Measurements from ENCODE around the gene CLASRP.
"Not testable (repeated sequence)": the region's sequence is repeated elsewhere in the genome, so short reads cannot be mapped to it uniquely, and the experiment has no call there.

The CLASRP gene, protein sequence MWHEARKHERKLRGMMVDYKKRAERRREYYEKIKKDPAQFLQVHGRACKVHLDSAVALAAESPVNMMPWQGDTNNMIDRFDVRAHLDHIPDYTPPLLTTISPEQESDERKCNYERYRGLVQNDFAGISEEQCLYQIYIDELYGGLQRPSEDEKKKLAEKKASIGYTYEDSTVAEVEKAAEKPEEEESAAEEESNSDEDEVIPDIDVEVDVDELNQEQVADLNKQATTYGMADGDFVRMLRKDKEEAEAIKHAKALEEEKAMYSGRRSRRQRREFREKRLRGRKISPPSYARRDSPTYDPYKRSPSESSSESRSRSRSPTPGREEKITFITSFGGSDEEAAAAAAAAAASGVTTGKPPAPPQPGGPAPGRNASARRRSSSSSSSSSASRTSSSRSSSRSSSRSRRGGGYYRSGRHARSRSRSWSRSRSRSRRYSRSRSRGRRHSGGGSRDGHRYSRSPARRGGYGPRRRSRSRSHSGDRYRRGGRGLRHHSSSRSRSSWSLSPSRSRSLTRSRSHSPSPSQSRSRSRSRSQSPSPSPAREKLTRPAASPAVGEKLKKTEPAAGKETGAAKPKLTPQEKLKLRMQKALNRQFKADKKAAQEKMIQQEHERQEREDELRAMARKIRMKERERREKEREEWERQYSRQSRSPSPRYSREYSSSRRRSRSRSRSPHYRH

DNA sequence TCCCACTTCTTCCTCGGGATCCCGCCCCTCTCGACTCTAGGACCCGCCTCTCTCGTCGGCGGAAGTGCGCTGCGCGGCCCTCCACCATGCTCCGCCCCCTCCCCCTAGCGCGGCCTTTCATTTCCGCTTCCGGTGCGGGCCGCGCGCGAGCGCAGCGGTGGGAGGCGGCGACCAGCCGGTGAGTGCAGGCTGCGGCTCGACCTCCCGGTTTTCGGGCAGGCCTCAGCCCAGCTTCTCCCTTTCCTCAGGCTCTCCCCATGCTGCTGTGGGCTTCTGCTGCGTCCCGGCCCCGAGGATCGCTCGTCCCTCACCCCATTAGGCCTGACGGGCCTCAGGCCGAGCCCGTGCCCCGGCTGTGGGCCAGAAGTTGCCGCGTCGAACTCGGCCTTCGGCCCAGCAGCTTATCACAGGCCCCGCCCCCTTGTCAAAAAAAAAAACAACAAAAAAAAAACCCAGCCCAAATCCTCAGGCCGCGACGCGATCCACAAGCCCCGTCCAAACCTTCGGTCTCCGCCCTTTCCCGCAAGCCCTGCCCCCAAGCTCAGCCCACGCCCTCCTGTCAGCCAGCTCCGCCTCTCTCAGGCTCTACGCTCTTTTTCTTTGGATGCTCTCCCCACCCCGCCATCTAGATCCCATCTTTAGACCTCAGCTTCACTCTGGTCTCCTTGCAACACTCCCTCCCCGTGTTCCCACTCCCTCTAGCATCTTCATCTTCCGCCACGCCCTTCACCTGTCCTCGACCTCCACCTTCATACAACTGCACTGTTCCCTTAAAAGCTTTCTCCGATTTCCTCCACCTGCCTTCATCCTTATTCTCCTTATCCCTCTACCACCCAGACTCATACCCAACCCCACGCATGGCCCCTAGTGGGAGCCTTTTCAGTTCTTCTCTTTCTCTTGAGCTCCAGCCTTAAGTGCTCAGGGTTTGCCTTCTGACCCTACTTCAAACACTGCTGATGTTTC, at the start of gene CLASRP:
Gene CLASRP, plus strand, starts transcription at position 115 of the 963 bp plus-strand sequence. CDS start 1,168 bp downstream, outside the sequence.
- in situ Hi-C loops (cut with MboI; ENCODE audit: low sequenced_read_pairs), result no loop called here

DNA sequence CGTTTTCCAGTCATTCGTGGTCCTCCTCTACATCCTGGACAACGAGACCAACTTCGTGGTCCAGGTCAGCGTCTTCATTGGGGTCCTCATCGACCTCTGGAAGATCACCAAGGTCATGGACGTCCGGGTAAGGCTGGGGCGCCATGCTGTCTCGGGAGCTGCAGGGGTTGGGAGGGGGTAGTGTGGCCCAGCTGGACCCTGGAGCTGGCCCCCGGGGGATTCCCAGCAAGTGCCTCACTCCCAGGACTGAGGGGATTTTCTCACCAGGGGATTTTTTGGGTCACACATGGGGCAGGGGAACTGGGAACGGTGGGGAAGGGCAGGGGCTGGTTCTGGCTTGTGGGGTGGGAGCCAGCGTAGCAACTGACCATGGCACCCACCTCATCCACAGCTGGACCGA, 48.4 kb upstream of the CLASRP start:
- in situ Hi-C loops (cut with MboI; ENCODE audit: low sequenced_read_pairs), result no loop called here

DNA sequence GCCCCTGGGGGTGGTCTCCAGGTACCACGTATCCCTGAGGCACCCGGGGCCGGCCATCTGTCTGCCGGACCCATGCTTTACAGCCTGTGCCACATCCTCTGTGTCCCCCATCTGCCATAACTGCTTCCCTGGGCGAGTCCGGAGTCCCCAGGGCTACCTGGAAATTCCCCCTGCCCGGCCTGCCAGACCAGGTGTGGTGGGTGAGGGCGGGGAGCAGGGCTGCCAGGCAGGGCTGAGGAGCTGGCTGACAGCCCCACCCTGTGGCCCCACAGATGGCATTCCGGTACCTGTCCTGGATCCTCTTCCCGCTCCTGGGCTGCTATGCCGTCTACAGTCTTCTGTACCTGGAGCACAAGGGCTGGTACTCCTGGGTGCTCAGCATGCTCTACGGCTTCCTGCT, 47.9 kb upstream of the CLASRP start:
- in situ Hi-C loops (cut with MboI; ENCODE audit: low sequenced_read_pairs), result no loop called here

DNA sequence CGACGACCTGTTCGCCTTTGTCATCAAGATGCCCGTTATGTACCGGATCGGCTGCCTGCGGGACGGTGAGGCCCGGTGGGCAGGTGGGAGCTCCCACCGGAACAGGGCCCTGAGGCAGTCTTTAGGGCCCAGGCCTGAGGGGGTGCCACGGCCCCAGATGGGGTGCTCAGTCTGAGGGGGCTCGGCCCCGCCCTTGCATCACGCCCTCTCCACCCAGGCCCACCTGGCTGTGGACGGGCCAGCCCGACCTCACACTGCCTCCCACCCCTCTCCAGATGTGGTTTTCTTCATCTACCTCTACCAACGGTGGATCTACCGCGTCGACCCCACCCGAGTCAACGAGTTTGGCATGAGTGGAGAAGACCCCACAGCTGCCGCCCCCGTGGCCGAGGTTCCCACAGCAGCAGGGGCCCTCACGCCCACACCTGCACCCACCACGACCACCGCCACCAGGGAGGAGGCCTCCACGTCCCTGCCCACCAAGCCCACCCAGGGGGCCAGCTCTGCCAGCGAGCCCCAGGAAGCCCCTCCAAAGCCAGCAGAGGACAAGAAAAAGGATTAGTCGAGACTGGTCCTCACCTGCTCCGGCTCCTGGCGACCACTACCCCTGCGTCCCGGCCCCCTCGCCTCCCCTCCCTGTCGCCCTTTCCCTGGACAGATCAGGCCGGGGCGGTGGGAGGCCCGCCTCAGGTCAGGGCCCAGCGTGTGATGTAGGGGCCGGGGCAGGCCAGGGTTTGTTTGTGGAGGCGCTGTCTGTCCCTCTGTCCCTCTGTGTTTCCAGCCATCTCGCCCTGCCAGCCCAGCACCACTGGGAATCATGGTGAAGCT, 46.3 kb upstream of the CLASRP start:
- in situ Hi-C loops (cut with MboI; ENCODE audit: low sequenced_read_pairs), result no loop called here

DNA sequence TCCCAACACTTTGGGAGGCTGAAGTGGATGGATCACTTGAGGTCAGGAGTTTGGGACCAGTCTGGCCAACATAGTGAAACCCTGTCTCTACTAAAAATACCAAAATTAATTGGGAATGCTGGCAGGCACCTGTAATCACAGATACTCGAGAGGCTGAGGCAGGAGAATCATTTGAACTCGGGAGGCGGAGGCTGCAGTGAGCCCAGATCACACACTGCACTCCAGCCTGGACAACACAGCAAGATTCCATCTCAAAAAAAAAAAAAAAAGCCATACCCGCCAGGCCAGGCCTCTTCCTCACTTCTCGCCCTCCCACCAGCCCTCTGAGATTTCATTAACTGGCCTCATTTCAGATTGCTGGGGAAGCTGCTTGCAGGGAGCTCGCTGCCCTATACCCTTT, 45.3 kb upstream of the CLASRP start:
- in situ Hi-C loops (cut with MboI; ENCODE audit: low sequenced_read_pairs), result no loop called here

DNA sequence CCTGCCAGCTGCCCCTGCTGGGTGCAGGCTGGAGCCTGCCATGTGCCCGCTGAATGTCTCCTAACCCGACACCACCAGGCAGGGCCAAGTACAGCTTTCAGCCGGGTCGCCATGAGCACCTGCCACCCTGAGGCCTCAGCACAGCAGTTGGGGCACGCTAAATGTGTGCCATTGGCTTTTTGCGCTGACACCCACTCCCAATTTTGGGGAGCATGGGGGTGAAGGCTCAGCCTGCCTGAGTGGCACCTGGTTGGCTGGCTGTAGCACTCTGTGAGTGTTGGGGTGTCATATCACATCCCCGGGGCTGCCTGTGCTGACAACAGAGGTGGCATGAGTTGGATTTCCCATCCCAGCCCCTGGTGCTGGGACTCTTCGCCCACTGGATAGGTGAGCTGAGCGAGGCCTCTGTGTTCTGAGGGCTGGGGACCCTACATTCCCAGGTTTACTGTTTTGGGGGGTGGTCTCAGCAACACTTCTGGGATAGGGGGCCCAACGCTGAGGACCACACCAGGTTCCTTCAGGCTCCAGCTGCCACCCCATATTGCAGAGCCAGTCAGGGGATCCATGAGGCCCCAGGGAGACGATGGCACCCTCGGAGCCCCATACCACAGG, 44.8 kb upstream of the CLASRP start:
- in situ Hi-C loops (cut with MboI; ENCODE audit: low sequenced_read_pairs), result no loop called here

DNA sequence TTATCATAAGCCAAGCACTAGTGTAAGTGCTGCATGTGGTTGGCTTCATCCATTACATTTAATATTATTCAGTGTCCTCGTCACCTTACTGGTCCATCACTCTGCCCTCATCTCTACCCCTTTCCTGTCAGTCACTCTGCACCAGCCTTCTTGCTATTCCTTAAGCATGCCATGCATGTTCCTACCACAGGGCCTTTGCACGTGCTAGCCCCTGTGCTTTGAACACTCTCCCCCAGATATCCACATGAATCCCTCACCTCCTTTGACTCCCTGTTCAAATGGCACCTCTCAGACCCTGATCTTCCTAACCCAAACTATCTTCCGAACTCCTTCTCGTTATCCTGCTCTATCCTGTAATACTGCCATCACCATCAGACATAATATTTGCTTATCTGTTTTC, 40.8 kb upstream of the CLASRP start:
- in situ Hi-C loops (cut with MboI; ENCODE audit: low sequenced_read_pairs), result no loop called here

DNA sequence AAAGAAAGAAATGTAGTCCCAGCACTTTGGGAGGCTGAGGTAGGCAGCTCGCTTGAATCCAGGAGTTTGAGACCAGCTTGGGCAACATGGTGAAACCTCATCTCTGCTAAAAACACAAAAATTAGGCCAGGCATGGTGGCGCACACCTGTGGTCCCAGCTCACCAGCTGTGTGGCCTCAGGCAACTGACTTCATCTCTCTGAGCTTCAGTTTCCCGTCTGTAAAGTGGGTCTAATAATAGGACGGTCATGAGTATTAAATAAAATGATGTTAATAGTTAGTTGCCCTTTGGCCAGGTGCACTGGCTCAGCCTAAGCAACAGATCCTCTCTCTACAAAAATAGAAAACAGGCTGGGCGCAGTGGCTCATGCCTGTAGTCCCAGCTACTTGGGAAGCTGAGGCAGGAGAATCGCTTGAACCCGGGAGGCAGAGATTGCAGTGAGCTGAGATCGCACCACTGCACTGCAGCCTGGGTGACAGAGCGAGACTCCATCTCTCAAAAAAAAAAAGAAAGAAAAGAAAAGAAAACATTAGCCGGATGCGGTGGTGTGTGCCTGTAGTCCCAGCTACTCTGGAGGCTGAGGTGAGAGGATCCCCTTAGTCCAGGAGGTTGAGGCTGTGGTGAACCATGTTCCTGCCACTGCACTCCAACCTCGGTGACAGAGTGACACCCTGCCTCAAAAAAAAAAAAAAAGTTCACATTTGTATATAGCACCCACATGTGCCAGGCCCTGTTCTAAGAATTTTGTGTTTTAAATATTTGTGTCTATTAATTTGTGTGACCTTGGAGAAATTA, 39.5 kb upstream of the CLASRP start:
- in situ Hi-C loops (cut with MboI; ENCODE audit: low sequenced_read_pairs), result not testable (repeated sequence)

DNA sequence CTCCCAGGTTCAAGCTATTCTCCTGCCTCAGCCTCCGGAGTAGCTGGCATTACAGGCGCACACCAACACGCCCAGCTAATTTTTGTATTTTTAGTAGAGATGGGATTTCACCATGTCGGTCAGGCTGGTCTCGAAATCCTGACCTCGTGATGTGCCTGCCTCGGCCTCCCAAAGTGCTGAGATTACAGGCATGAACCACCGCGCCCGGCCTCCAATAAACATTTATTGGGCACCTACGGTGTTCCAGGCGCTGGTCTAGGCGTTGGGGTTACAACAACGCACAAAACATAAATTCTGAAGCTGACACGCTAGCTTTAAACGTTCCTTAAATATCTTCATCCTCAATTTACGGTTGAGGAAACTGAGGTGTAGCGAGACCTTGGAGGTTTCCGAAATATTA, 38.2 kb upstream of the CLASRP start:
- in situ Hi-C loops (cut with MboI; ENCODE audit: low sequenced_read_pairs), result not testable (repeated sequence)

DNA sequence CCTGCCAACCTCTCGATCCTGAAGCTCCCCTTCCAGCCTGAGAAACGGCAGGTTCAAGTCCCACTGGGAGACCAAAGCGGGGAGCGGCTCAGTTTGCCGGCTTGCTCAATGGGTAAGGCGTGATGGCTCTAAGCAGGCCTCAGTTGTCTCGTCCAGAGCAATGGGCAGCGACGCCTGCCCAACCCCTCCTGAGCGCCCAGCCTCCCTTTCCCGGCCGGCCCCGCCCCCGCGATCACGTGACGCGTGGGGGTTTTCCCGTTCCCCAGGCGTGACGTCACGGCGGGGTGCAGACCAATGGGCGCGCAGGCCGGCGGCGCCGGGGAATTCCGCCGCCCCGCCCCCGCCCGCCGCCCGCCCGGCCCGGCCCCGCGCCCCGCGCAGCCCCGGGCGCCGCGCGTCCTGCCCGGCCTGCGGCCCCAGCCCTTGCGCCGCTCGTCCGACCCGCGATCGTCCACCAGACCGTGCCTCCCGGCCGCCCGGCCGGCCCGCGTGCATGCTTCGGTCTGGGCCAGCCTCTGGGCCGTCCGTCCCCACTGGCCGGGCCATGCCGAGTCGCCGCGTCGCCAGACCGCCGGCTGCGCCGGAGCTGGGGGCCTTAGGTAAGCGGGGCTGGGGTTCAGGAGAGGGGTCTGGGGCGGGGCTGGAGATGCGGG, 37.6 kb upstream of the CLASRP start, which contains the start of gene RELB:
Gene RELB, plus strand, starts transcription at position 378 of the 653 bp plus-strand sequence. Its CDS starts 116 bp downstream, at position 494.
- in situ Hi-C loops (cut with MboI; ENCODE audit: low sequenced_read_pairs), result no loop called here

DNA sequence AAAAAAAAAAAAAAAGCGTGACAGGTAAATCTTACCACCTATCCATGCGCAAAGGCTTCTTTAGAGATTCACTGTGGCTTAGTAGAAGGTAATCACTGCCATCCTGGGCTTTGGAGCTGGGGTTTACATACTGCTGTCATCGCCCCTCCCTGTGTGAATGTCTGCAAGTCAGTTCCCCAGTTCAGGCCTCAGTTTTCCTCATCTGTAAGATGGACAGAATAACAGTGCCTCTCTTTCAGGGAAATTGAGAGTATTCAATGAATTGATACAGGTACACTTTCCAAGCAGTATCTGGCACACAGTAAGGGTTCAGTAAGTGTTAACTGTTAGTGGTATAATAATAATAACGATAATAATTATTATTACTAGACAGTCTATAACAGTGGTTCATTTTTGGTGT, 35.4 kb upstream of the CLASRP start:
- in situ Hi-C loops (cut with MboI; ENCODE audit: low sequenced_read_pairs), result no loop called here

DNA sequence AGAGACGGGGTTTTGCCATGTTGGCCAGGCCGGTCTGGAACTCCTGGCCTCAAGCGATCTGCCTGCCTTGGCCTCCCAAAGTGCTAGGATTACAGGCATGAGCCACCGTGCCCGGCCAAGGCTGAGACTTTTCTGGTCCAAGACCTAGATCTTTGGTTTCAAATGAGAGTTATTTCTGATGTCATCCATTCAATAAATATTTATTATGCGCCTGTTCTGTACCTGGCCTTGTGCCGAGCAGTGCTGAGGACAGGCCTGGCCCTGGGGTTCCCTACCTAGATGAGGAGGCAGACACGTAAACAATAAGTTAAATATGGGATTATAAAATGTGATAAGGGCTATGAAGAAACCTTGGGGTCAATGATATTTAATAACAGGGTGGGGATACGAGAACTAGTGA, 33.1 kb upstream of the CLASRP start:
- in situ Hi-C loops (cut with MboI; ENCODE audit: low sequenced_read_pairs), result no loop called here

DNA sequence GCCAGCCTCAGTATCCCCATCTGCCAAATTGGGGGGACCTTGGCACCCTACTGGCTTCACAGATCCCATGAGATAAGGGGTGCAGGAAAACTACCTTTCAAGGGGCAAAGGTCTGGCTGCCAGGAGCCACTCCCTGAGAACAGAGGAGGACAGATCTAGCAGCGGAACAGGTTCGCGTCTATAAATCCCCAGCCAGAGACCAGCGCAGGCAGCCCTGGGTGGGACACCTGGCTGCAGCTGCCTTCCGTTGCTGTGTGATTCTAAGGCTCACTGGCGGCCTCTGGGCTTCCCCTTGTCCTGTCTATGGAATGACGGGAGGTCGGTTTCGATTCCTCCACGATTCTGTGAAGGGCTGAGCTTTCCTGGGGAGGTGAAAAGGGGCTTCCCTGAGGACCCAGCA, 30.3 kb upstream of the CLASRP start:
- in situ Hi-C loops (cut with MboI; ENCODE audit: low sequenced_read_pairs), result no loop called here

DNA sequence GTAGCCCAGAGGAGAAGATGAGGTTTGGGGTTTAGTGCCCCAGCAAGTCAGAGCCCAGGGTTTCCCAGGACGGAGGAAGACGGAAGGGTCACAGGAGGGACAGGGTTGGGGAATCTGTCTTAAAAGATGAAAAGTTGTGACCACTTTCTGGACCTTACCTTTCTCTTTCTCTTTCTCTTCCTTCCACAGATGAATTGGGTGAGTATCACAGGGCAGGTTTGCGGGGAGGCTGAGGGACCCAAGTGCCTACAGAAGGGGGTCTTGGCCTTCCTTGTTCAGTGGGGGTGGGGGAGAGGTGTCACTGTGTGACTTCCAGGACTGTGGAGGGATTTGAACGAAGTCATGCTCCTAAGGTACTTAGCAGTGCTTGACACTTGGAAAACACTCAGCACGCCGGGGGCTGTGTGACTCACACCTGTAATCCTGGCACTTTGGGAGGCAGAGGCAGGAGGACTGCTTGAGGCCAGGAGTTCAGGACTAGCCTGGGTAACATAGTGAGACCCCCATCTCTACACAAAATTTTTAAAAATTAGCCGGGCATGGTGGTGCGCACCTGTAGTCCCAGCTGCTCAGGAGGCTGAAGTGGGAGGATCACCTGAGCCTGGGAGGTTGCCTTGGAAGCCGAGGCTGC, 29.1 kb upstream of the CLASRP start:
- in situ Hi-C loops (cut with MboI; ENCODE audit: low sequenced_read_pairs), result no loop called here

DNA sequence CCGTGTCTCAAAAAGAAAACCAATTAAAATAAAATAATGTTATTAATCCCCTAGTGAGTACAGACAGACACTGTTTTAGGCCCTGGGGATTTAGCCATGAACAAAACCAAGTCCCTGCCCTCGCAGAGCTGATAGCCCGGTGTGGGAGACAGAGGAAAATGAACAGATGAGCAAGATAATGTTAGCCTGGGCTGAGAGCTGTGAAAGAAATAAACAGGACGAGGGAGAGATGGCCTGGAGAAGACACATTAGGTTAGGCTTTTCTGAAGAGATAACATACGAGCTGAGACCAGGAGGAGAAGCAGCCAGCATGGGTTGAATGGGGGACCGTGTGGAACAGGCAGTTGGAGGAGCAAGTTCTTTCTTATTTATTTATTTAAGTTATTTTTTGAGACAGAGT, 28.5 kb upstream of the CLASRP start:
- in situ Hi-C loops (cut with MboI; ENCODE audit: low sequenced_read_pairs), result no loop called here

DNA sequence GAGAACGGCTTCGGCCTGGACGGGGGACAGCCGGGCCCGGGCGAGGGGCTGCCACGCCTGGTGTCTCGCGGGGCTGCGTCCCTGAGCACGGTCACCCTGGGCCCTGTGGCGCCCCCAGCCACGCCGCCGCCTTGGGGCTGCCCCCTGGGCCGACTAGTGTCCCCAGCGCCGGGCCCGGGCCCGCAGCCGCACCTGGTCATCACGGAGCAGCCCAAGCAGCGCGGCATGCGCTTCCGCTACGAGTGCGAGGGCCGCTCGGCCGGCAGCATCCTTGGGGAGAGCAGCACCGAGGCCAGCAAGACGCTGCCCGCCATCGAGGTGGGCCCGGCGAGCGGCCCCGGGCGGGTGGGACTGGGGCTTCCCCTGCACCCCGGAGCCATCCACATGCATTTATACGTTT, 26.9 kb upstream of the CLASRP start:
- in situ Hi-C loops (cut with MboI; ENCODE audit: low sequenced_read_pairs), result no loop called here

DNA sequence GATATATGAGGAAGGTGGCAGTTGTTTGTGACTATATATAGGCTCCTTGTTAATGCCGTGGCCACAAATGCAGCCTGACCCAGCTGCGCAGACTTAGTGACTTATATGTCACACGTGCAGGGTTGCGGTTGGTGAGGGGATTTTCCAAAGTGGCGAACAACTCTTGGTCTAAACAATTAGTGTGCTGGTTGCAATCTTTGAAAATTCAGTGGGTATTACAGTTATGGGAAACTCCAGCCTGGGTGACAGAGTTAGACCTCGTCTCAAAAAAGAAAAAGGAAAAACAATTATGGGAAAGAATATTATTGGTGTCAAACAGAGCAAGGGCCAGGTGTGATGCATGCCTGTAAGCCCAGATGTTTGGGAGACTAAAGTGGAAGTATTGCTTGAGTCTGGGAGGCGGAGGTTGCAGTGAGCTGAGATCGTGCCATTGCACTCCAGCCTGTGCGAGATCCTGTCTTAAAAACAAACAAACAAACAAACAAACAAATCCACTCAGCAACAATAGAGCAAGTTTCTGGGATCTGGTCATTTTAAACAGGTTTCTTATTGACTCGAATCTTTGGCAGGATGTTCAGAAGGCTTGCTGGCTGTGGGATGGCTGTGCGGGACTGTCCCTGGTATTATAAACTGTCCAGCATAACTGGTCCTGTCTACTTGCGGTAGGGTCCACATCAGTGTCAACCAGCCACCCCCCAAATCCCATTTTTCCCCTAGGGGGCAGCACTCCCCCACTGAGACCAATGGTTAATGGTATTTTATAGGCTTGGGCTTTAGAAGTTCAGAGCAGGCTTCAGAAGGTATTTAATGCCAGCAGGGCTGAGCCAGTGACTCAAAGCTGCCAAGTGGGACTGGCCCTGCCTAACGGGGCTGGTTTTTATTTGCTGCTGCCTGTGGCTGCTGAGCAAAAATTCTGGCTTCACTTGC, 22.2 kb upstream of the CLASRP start:
- in situ Hi-C loops (cut with MboI; ENCODE audit: low sequenced_read_pairs), result no loop called here

Measured in hTERT RPE-1 (cell line).